Heart left ventricle (tissue), 16 donors: ENCODE data around the gene CA7. TPM values are rescaled to one million over a fixed set of nuclear protein-coding genes. Genes with fewer than 3 reads are reported as not detected.

Experiments used
- ATAC-seq, 4 donors: fragments of 200-7000 bp; cut with Tn5 transposase; one replicate each; pipeline ENCODE4 v1.9.1; 2020 to 2022; ENCODE audit warnings: moderate library complexity in 4 of 4, mild to moderate bottlenecking in 3 of 4, moderate number of reproducible peaks in 1 of 4
- DNase-seq, 5 donors: peaks; one replicate each; pipeline ENCODE4 v3.0.0-alpha.2; 2020
- H3K27ac ChIP-seq, 12 donors: fragments of 200-600 bp; sonication (generic) in 4 of 12; one replicate each; pipeline versions ENCODE4 v1.5.0 to v1.8.0; 2016 to 2022; ENCODE audit warnings: mild to moderate bottlenecking in 2 of 12
- H3K27me3 ChIP-seq, 9 donors: fragments of 200-600 bp; sonication (generic) in 2 of 9; one replicate each; pipeline versions ENCODE4 v1.5.1 to v1.8.0; 2016 to 2022; ENCODE audit warnings: mild to moderate bottlenecking in 3 of 9
- H3K36me3 ChIP-seq, 9 donors: fragments of 200-600 bp; sonication (generic) in 2 of 9; one replicate each; pipeline versions ENCODE4 v1.5.0 to v1.8.0; 2018 to 2022; ENCODE audit warnings: mild to moderate bottlenecking in 2 of 9
- H3K4me1 ChIP-seq, 12 donors: fragments of 200-600 bp; sonication (generic) in 4 of 12; one replicate each; pipeline versions ENCODE4 v1.5.0 to v1.8.0; 2016 to 2022; ENCODE audit warnings: mild to moderate bottlenecking in 3 of 12
- H3K4me3 ChIP-seq, 12 donors: fragments of 200-600 bp; sonication (generic) in 4 of 12; one replicate each; pipeline versions ENCODE4 v1.5.0 to v1.8.0; 2017 to 2022; ENCODE audit warnings: mild to moderate bottlenecking in 9 of 12, moderate library complexity in 4 of 12
- H3K9me3 ChIP-seq, 12 donors: fragments of 200-600 bp; sonication (generic) in 4 of 12; one replicate each; pipeline versions ENCODE4 v1.5.0 to v1.8.0; 2016 to 2022; ENCODE audit warnings: mild to moderate bottlenecking in 1 of 12
- CTCF ChIP-seq, 12 donors: fragments of 200-600 bp; sonication (generic) in 4 of 12; IDR thresholded peaks; one replicate each; pipeline versions ENCODE4 v1.5.0 to v1.8.0; 2018 to 2022; ENCODE audit warnings: antibody characterized with exemption in 12 of 12, mild to moderate bottlenecking in 5 of 12
- POLR2A ChIP-seq, 2 donors: fragments of 450-650 bp; IDR thresholded peaks; one replicate each; pipeline ENCODE4 v1.6.1; 2017; ENCODE audit warnings: antibody characterized with exemption in 2 of 2, mild to moderate bottlenecking in 2 of 2, moderate library complexity in 2 of 2
- WGBS, 4 donors: extraction: QIAGEN DNeasy Blood & Tissue Kit in 2 of 4; methylation state at CpG; one replicate each; pipeline versions ENCODE4 v1.1.5 to v1.1.7; 2013 to 2018; 5-methylcytosine and 5-hydroxymethylcytosine counted together
- intact Hi-C, 10 donors: fragments of 100-400 bp; cut with DNase I; formaldehyde crosslinking; loops; one replicate each; pipeline versions ENCODE4 v1.11.1 to v1.14.2; 2022
- polyA plus RNA-seq, 2 donors: library from polyadenylated mRNA; stranded (reverse); fragments of 200-250 nt; gene quantifications; one replicate each; pipeline ENCODE4 v1.2.3, GENCODE V29; 2013
- total RNA-seq, 9 donors: library from RNA; depleted of rRNA in 2 of 9; stranded (reverse); fragments of >200 nt in 2 of 9; fragmentation: NEBNext Ultra II Directional in 3 of 9; extraction: Animal tissue kit (Norgen Biotek cat#: 25700) in 3 of 9; gene quantifications; one replicate each; pipeline versions ENCODE4 v1.1.0 to v1.2.4, GENCODE V29; 2016 to 2023
- donor health status: ischemic (EF 13 %, LVEDD 7.1; RV severe dilation, severe dysfunction).
- donor health status: healthy with polysubstance abuse.
- donor health status: DM: no; HTN: yes; CAD: no.
- donor health status: DM: no; HTN: no; CAD: no.
- donor health status: ischemic (EF 25% LVEDD 6.9; RV normal size, moderate dysfunction).
- donor health status: ischemic (EF 25% LVEDD 5.7; RV mildly dilated, moderate dysfunction).
- donor health status: healthy.
- donor health status: DM: yes; HTN: yes; CAD: no.
- donor health status: ischemic (EF 35%, LVEDD 5.7; RV mildly dilated, moderate dysfunction).
- donor health status: nonischemic (EF 11% LVEDD 7.7; RV severe dilation, severe dysfunction).
- donor health status: DM: yes; HTN: yes; CAD: no.
- donor health status: PGD.
- donor health status: ischemic (EF 29% LVEDD 5.4; RV normal size, mild dysfunction).
- donor health status: nonischemic (EF 23%, LVEDD 6.1; RV moderate dilation, normal function).

CA7 gene
- total and polyA plus RNA-seq, 11 donors: not detected

- TF ChIP-seq POLR2A (IDR thresholded peaks at IDR 0.05) (no peak), CTCF (IDR thresholded peaks at IDR 0.05) (no peak)
- no peaks in the 10 kb centered on the region for H3K27me3 ChIP-seq
- peak overlapping the region in 1 of 12 donors; percentile 3 for H3K4me3 ChIP-seq
- peaks cover 0 to 71% (median 43%) of the 10 kb centered on the region in 12 donors for H3K4me1 ChIP-seq
- DNase-seq: peak; percentile 77 to 89 (median 81)
- H3K36me3 ChIP-seq: no peaks in the 10 kb centered on the region
- ATAC-seq: peak in 3 of 4 donors; percentile 5 to 30 (median 25)
- intact Hi-C loops: loop anchor here in 7 of 10 donors (2.0 to 10.0 kb wide), 6 partner anchors 25 to 255 kb away; partner anchors contain the start of genes B3GNT9 (in 4 of the 7), FBXL8 (in 4 of the 7), TRADD (in 4 of the 7) and CES2 (in 1 of the 7)
- H3K27ac ChIP-seq: peak overlapping the region; percentile 78 to 100 (median 96)
- 16 to 18% (median 17%) methylated on average over 9 of the region's 9 CpGs for WGBS, 4 donors
- H3K9me3 ChIP-seq: no peaks in the 10 kb centered on the region
Measured at GRCh38 chr16:66899945-66900710, 55.9 kb downstream of the CA7 start.

GRCh38 chr16:66900721-66901441 is 56.7 kb downstream of the CA7 start:
- WGBS, 4 donors: 26 to 35% (median 31%) methylated on average over 4 to 7 of the region's 7 CpGs
- TF ChIP-seq CTCF (IDR thresholded peaks at IDR 0.05): no peak
- no peak for TF ChIP-seq POLR2A (IDR thresholded peaks at IDR 0.05)
- H3K27me3 ChIP-seq: no peaks in the 10 kb centered on the region
- H3K27ac ChIP-seq: peak overlapping the region; percentile 78 to 100 (median 96)
- H3K9me3 ChIP-seq: no peaks in the 10 kb centered on the region
- no peak overlapping the region for H3K4me3 ChIP-seq
- peak in 2 of 5 donors; percentile 16 to 46 for DNase-seq
- intact Hi-C loops: loop anchor here in 1 of 10 donors (2.0 kb wide), 1 partner anchor 24 kb away; the partner anchor contains the start of gene RRAD
- ATAC-seq: no peak
- H3K36me3 ChIP-seq: no peaks in the 10 kb centered on the region
- peaks cover 0 to 78% (median 46%) of the 10 kb centered on the region in 12 donors for H3K4me1 ChIP-seq

- peaks cover 0 to 86% (median 54%) of the 10 kb centered on the region in 12 donors for H3K4me1 ChIP-seq
- no peak overlapping the region for H3K4me3 ChIP-seq
- H3K36me3 ChIP-seq: no peaks in the 10 kb centered on the region
- WGBS, 4 donors: 39 to 60% (median 58%) methylated on average over 9 to 10 of the region's 10 CpGs
- H3K27ac ChIP-seq: peak overlapping the region; percentile 78 to 100 (median 96)
- intact Hi-C loops: loop anchor here in 2 of 10 donors (2.0 kb wide), 1 partner anchor 23 kb away; the partner anchor contains the start of gene RRAD (in 2 of the 2)
- no peaks in the 10 kb centered on the region for H3K9me3 ChIP-seq
- DNase-seq: peak in 4 of 5 donors; percentile 57 to 82 (median 74)
- ATAC-seq: peak in 2 of 4 donors; percentile 1 to 3
- no peak for TF ChIP-seq CTCF (IDR thresholded peaks at IDR 0.05)
- no peak for TF ChIP-seq POLR2A (IDR thresholded peaks at IDR 0.05)
- no peaks in the 10 kb centered on the region for H3K27me3 ChIP-seq
Measured at GRCh38 chr16:66901626-66902025, 57.4 kb downstream of the CA7 start.
